Measurements from ENCODE around the gene STOX2.

GRCh38 chr4:183885205-183885720 lies 19.8 kb upstream of the STOX2 start:
- no peak for TF ChIP-seq CBX8 (IDR thresholded peaks at IDR 0.05; ENCODE audit: borderline replicate concordance, low read depth, low read length)
- TF ChIP-seq CTCF (IDR thresholded peaks at IDR 0.05; ENCODE audit: control extremely low read depth in 1 of 3, insufficient read depth in 1 of 3, low read depth in 1 of 3, low read length in 3 of 3), result no peak
- TF ChIP-seq BCL11A (IDR thresholded peaks at IDR 0.05; ENCODE audit: low read depth in 2 of 2, low read length in 2 of 2), result no peak
- TF ChIP-seq CREB1 (IDR thresholded peaks at IDR 0.05), result no peak
- no peak for TF ChIP-seq SP1 (IDR thresholded peaks at IDR 0.05; ENCODE audit: low read depth, low read length)
- TF ChIP-seq EGR1 (IDR thresholded peaks at IDR 0.05; ENCODE audit: borderline replicate concordance, low read depth, low read length), result no peak
- TF ChIP-seq SIN3A (conservative IDR thresholded peaks at IDR 0.05 in 1 of 2, IDR thresholded peaks at IDR 0.05 in 1 of 2; ENCODE audit: low read depth in 1 of 2, low read length in 2 of 2), result no peak
- no peak for TF ChIP-seq MAX (IDR thresholded peaks at IDR 0.05)
- TF ChIP-seq EZH2 (IDR thresholded peaks at IDR 0.05; ENCODE audit: low read depth, low read length, severe bottlenecking), result no peak
